ENCODE results near the gene ANKRD12. TPM values are rescaled to one million over a fixed set of nuclear protein-coding genes. Genes with fewer than 3 reads are reported as not detected.

The ANKRD12 gene
- total and polyA plus RNA-seq, 12 donors, result 14.1 to 91.2 (median 36.5) TPM

DNA sequence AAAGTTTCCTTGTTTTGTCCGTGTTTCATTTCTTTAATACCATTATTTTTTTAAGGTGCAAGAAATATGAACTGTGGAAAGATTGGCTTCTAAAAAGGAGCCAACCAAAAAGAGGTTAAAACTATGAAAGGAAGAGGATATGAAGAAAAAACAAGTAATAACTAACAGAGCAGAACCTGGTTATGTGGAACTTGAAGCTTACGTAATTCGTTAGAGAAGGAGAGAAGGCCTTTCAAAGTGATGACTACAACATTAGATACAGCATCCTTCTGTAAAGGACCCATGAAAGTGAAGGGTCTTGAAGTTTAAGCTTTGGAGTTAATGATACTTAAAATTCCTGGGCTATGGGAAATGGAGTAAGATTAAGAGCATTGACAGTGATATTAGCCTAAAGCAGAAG, 84.5 kb downstream of the ANKRD12 start:
- Histone ChIP-seq H3K4me3 (no peak overlapping the region), H3K4me1 (replicated peaks in 1 of 2) (peaks cover 0 to 12% of the 10 kb centered on the region in 2 donors), H3K27ac (no peak overlapping the region), H3K36me3 (replicated peaks in 1 of 2) (peaks cover 0 to 8% of the 10 kb centered on the region in 2 donors), H3K27me3 (no peaks in the 10 kb centered on the region), H3K9me3 (replicated peaks in 1 of 3) (no peaks in the 10 kb centered on the region)
- intact Hi-C loops (cut with DNase I), result no loop called here
- WGBS, 4 donors, result 84 to 92% (median 86%) methylated on average over 3 of the region's 3 CpGs
- DNase-seq, result no peak
- TF ChIP-seq, protein P1, sequence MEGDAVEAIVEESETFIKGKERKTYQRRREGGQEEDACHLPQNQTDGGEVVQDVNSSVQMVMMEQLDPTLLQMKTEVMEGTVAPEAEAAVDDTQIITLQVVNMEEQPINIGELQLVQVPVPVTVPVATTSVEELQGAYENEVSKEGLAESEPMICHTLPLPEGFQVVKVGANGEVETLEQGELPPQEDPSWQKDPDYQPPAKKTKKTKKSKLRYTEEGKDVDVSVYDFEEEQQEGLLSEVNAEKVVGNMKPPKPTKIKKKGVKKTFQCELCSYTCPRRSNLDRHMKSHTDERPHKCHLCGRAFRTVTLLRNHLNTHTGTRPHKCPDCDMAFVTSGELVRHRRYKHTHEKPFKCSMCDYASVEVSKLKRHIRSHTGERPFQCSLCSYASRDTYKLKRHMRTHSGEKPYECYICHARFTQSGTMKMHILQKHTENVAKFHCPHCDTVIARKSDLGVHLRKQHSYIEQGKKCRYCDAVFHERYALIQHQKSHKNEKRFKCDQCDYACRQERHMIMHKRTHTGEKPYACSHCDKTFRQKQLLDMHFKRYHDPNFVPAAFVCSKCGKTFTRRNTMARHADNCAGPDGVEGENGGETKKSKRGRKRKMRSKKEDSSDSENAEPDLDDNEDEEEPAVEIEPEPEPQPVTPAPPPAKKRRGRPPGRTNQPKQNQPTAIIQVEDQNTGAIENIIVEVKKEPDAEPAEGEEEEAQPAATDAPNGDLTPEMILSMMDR (IDR thresholded peaks at IDR 0.05), result no peak
- TF ChIP-seq POLR2A (IDR thresholded peaks at IDR 0.05), result no peak

DNA sequence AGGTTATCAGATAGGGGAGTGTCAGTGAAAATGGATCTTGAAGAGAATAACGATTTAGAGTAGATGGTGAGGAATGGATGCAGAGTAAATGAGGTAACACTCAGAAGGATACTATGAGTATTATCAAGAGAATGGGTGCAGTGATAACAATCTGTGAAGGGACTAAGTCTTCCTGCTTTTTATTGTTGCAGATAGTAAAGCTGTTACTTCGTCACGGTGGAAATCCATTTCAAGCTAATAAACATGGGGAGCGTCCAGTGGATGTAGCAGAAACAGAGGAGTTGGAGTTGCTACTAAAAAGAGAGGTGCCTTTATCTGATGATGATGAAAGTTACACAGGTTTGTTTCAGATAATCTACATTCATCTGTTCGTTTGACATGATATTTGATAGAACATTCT, 85.1 kb downstream of the ANKRD12 start:
- WGBS, 4 donors, result 89 to 96% (median 92%) methylated on average over 5 of the region's 5 CpGs
- H3K9me3 ChIP-seq (replicated peaks in 1 of 3), result no peaks in the 10 kb centered on the region
- no peaks in the 10 kb centered on the region for H3K27me3 ChIP-seq
- H3K4me1 ChIP-seq (replicated peaks in 1 of 2), result peaks cover 0 to 12% of the 10 kb centered on the region in 2 donors
- H3K36me3 ChIP-seq (replicated peaks in 1 of 2), result peaks cover 0 to 8% of the 10 kb centered on the region in 2 donors
- H3K27ac ChIP-seq, result no peak overlapping the region
- no peak overlapping the region for H3K4me3 ChIP-seq
- DNase-seq, result no peak
- TF ChIP-seq POLR2A (IDR thresholded peaks at IDR 0.05), result no peak
- TF ChIP-seq, protein P1 (IDR thresholded peaks at IDR 0.05), result no peak
- intact Hi-C loops (cut with DNase I), result no loop called here

DNA sequence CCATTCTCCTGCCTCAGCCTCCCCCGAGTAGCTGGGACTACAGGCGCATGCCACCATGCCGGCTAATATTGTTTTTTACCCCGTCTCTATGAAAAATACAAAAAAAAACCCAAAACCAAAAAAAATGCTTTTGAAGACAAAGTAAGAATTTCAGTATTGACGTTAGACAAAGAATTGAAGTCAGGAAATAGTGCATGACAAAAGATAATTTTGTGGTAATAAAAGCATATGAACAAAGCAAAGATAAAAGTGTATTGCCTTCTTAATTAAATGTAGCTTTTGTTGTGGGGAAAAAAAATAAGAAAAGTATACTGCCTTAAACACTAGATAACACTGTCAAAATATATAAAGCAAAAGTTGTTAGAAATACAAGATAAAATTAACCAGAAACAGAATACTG, 86.8 kb downstream of the ANKRD12 start:
- WGBS, 4 donors, result 96 to 97% (median 97%) methylated on average over 5 of the region's 5 CpGs
- no peak for DNase-seq
- H3K9me3 ChIP-seq (replicated peaks in 1 of 3), result no peaks in the 10 kb centered on the region
- intact Hi-C loops (cut with DNase I), result no loop called here
- peaks cover 0 to 8% of the 10 kb centered on the region in 2 donors for H3K36me3 ChIP-seq (replicated peaks in 1 of 2)
- H3K27me3 ChIP-seq, result no peaks in the 10 kb centered on the region
- TF ChIP-seq, protein P1 (IDR thresholded peaks at IDR 0.05), result no peak
- TF ChIP-seq POLR2A (IDR thresholded peaks at IDR 0.05), result no peak
- no peak overlapping the region for H3K4me3 ChIP-seq
- peaks cover 0 to under 1% of the 10 kb centered on the region in 2 donors for H3K4me1 ChIP-seq (replicated peaks in 1 of 2)
- no peak overlapping the region for H3K27ac ChIP-seq

DNA sequence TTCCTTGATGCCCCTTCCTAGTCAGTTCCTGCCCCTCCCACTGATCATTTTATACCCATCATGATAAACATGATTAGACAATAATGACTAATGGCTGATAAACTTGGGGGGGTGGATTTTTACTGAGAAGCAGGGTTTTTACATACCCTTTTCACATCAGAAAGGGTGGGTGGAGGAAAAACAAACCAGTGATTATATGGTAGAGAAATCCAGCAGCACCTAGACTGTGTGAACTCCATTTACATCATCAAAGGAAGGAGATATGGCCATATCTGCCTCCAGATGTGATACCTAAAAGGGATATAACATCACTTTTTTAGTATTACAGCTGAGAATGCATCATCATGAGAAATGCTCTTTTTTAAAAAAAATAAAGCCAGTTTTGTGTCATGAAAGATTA, 89.9 kb downstream of the ANKRD12 start:
- H3K27ac ChIP-seq, result no peak overlapping the region
- no peaks in the 10 kb centered on the region for H3K27me3 ChIP-seq
- TF ChIP-seq, protein P1 (IDR thresholded peaks at IDR 0.05), result no peak
- TF ChIP-seq POLR2A (IDR thresholded peaks at IDR 0.05), result no peak
- H3K9me3 ChIP-seq (replicated peaks in 1 of 3), result no peaks in the 10 kb centered on the region
- H3K36me3 ChIP-seq (replicated peaks in 1 of 2), result peaks cover 0 to 8% of the 10 kb centered on the region in 2 donors
- no peak overlapping the region for H3K4me3 ChIP-seq
- no peaks in the 10 kb centered on the region for H3K4me1 ChIP-seq (replicated peaks in 1 of 2)
- no peak for DNase-seq
- intact Hi-C loops (cut with DNase I), result no loop called here
